Measurements from ENCODE around the gene TESK1.
"Not testable (repeated sequence)": the region's sequence is repeated elsewhere in the genome, so short reads cannot be mapped to it uniquely, and the experiment has no call there.

DNA sequence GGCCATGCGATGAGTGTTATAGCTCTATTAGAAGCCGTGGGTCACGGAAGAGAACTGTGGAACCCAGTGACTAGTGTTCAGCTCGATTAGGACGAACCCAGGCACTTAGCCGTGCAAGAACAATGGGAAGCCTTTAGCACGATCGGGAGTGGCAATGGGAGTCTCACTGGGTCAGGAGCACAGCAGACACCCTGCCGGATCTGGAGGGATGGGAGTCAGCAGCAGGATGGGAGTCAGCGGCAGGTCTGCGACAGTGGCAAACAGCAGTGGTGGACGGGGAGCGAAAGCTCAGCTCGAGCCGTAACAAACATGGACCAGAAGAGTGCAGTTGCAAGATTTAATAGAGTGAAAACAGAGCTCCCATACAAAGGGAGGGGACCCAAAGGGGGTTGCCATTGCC is 35.4 kb downstream of the TESK1 start:
- not testable (repeated sequence) for TF ChIP-seq POLR2A, POLR2AphosphoS5, CTCF (IDR thresholded peaks at IDR 0.05)

Measured in breast epithelium (tissue), 3 donors.